WERI-Rb-1 (cell line): ENCODE measurements around the gene SHANK3.

Experiments
- DNase-seq: peaks from one replicate; pipeline ENCODE4 v3.0.0-alpha.2; 2020
- H3K27ac ChIP-seq: fragments of 250-450 bp; sonication (Bioruptor Pico); 2 replicates; pipeline ENCODE4 v1.5.1; 2020; ENCODE audit warnings: mild to moderate bottlenecking, moderate library complexity
- H3K27me3 ChIP-seq: fragments of 250-450 bp; sonication (Bioruptor Pico); 2 replicates; pipeline ENCODE4 v1.5.1; 2021; ENCODE audit warnings: mild to moderate bottlenecking, low read depth, moderate library complexity; ENCODE audit not compliant: insufficient read depth, severe bottlenecking
- H3K36me3 ChIP-seq: fragments of 250-450 bp; sonication (Bioruptor Pico); 2 replicates; pipeline ENCODE4 v1.5.1; 2020; ENCODE audit warnings: mild to moderate bottlenecking, moderate library complexity
- H3K4me3 ChIP-seq: 2 replicates; pipeline ENCODE4 v1.5.1; 2011; ENCODE audit warnings: low read depth, mild to moderate bottlenecking, control low read depth, low read length
- H3K9me3 ChIP-seq: fragments of 250-450 bp; sonication (Bioruptor Pico); 2 replicates; pipeline ENCODE4 v1.5.1; 2021; ENCODE audit warnings: mild to moderate bottlenecking, moderate library complexity; ENCODE audit not compliant: severe bottlenecking
- TF ChIP-seq, protein P1 (sequence below): IDR thresholded peaks from 2 replicates; pipeline ENCODE4 v1.5.1; 2011; ENCODE audit warnings: low read depth, mild to moderate bottlenecking, control low read depth, inconsistent platforms, low read length

SHANK3 gene

DNA sequence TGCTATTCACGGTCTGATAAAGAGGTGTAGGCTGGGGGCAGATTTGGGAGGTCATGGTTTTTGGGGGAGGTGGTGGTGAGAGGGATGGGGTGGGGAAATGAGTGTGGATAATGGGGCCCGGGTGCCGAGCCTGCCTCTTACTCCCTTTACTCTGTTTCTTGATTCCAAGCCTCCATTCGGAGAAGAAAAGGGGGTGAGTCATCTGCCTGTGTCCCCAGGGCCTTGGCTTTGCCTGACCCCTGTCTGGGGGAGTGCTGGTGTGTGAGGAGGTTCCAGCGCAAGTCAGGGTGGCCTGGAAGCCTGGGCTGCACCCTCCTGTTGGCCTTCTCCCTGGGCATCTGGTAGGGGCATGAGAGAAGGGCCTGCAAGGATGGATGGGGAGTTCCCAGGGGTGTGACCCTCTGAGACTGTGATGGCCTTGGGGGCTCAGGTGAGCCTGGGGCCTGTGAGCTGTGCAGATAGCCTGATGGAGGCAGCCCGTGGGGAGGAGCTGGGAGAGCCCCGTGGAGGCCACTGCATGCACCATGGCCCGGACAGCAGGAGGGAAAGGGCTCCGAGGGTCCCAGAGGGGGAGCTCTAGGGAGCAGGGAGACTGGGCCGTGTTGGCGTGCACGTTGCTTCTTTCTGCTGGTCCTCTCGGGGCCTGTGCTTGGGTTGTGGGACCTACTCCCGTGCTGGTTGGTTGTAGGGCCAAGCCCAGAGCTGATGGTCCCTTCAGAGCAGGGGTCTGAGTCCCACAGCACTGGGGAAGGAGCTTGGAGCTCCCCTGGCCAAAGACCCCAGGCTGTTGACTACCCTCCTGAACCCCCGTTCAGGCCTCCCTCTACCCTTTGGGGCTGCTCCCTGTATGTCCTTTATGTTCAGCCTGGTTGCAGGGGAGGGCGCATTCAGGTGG, 39.1 kb downstream of the SHANK3 start:
- DNase-seq, result no peak
- H3K4me3 ChIP-seq, result no peak overlapping the region
- H3K27ac ChIP-seq, result no peak overlapping the region
- no peaks in the 10 kb centered on the region for H3K9me3 ChIP-seq
- H3K27me3 ChIP-seq, result no peaks in the 10 kb centered on the region
- TF ChIP-seq, protein P1, sequence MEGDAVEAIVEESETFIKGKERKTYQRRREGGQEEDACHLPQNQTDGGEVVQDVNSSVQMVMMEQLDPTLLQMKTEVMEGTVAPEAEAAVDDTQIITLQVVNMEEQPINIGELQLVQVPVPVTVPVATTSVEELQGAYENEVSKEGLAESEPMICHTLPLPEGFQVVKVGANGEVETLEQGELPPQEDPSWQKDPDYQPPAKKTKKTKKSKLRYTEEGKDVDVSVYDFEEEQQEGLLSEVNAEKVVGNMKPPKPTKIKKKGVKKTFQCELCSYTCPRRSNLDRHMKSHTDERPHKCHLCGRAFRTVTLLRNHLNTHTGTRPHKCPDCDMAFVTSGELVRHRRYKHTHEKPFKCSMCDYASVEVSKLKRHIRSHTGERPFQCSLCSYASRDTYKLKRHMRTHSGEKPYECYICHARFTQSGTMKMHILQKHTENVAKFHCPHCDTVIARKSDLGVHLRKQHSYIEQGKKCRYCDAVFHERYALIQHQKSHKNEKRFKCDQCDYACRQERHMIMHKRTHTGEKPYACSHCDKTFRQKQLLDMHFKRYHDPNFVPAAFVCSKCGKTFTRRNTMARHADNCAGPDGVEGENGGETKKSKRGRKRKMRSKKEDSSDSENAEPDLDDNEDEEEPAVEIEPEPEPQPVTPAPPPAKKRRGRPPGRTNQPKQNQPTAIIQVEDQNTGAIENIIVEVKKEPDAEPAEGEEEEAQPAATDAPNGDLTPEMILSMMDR, result no peak
- H3K36me3 ChIP-seq, result no peaks in the 10 kb centered on the region

GRCh38 chr22:50712341-50713007, 39.9 kb downstream of the SHANK3 start:
- TF ChIP-seq, protein P1, result no peak
- H3K27ac ChIP-seq, result no peak overlapping the region
- no peak for DNase-seq
- H3K4me3 ChIP-seq, result no peak overlapping the region
- H3K27me3 ChIP-seq, result no peaks in the 10 kb centered on the region
- no peaks in the 10 kb centered on the region for H3K36me3 ChIP-seq
- H3K9me3 ChIP-seq, result no peaks in the 10 kb centered on the region

GRCh38 chr22:50713008-50713385, 40.4 kb downstream of the SHANK3 start:
- Histone ChIP-seq H3K27me3 (no peaks in the 10 kb centered on the region), H3K9me3 (no peaks in the 10 kb centered on the region), H3K36me3 (no peaks in the 10 kb centered on the region), H3K4me3 (no peak overlapping the region), H3K27ac (no peak overlapping the region)
- DNase-seq, result no peak
- TF ChIP-seq, protein P1, result no peak

- Histone ChIP-seq H3K36me3 (no peaks in the 10 kb centered on the region), H3K4me3 (no peak overlapping the region), H3K27ac (no peak overlapping the region), H3K27me3 (no peaks in the 10 kb centered on the region), H3K9me3 (no peaks in the 10 kb centered on the region)
- TF ChIP-seq, protein P1, result no peak
- no peak for DNase-seq
Observed at GRCh38 chr22:50713571-50714056, 41.0 kb downstream of the SHANK3 start.

GRCh38 chr22:50714150-50714549, 41.5 kb downstream of the SHANK3 start:
- Histone ChIP-seq H3K36me3 (no peaks in the 10 kb centered on the region), H3K27ac (no peak overlapping the region), H3K27me3 (no peaks in the 10 kb centered on the region), H3K9me3 (no peaks in the 10 kb centered on the region), H3K4me3 (no peak overlapping the region)
- no peak for DNase-seq
- TF ChIP-seq, protein P1, result no peak
